Heart right ventricle (tissue), 16 donors: ENCODE measurements around the gene SLC2A9. TPM values are rescaled to one million over a fixed set of nuclear protein-coding genes. Genes with fewer than 3 reads are reported as not detected.

ENCODE experiments used
- ATAC-seq, 8 donors: fragments of 200-7000 bp; cut with Tn5 transposase; one replicate each; pipeline ENCODE4 v1.9.1; 2020; ENCODE audit warnings: mild to moderate bottlenecking in 8 of 8, moderate library complexity in 8 of 8, moderate number of reproducible peaks in 1 of 8
- DNase-seq, 2 donors: peaks; one replicate each; pipeline ENCODE4 v3.0.0-alpha.2; 2020
- H3K27ac ChIP-seq, 10 donors: fragments of 200-600 bp; sonication (generic) in 2 of 10; one replicate each; pipeline versions ENCODE4 v1.5.0 to v1.8.0; 2020 to 2022; ENCODE audit warnings: mild to moderate bottlenecking in 3 of 10
- H3K27me3 ChIP-seq, 7 donors: fragments of 200-600 bp; one replicate each; pipeline ENCODE4 v1.8.0; 2021 to 2022; ENCODE audit warnings: mild to moderate bottlenecking in 2 of 7
- H3K36me3 ChIP-seq, 9 donors: fragments of 200-600 bp; sonication (generic) in 1 of 9; one replicate each; pipeline versions ENCODE4 v1.5.0 to v1.8.0; 2020 to 2022; ENCODE audit warnings: mild to moderate bottlenecking in 2 of 9
- H3K4me1 ChIP-seq, 9 donors: fragments of 200-600 bp; sonication (generic) in 1 of 9; one replicate each; pipeline versions ENCODE4 v1.5.0 to v1.8.0; 2020 to 2022; ENCODE audit warnings: mild to moderate bottlenecking in 4 of 9
- H3K4me3 ChIP-seq, 10 donors: fragments of 200-600 bp; sonication (generic) in 2 of 10; one replicate each; pipeline versions ENCODE4 v1.5.0 to v1.8.0; 2020 to 2022; ENCODE audit warnings: mild to moderate bottlenecking in 7 of 10, moderate library complexity in 2 of 10
- H3K9me3 ChIP-seq, 11 donors: fragments of 200-600 bp in 10 of 11; sonication (generic) in 2 of 11; one replicate each; pipeline versions ENCODE4 v1.5.0 to v1.8.0; 2013 to 2022; ENCODE audit warnings: mild to moderate bottlenecking in 2 of 11, control low read depth in 1 of 11, moderate library complexity in 1 of 11
- WGBS, 2 donors: extraction: QIAGEN DNeasy Blood & Tissue Kit; methylation state at CpG; one replicate each; pipeline ENCODE4 v1.1.7; 2013; ENCODE audit warnings: inconsistent platforms in 1 of 2; 5-methylcytosine and 5-hydroxymethylcytosine counted together
- intact Hi-C, 10 donors: fragments of 100-400 bp; cut with DNase I; formaldehyde crosslinking; loops; one replicate each; pipeline versions ENCODE4 v1.11.1 to v1.14.2; 2022
- polyA plus RNA-seq, 2 donors: library from polyadenylated mRNA; stranded (reverse); fragments of 200-250 nt; gene quantifications; one replicate each; pipeline ENCODE4 v1.2.3, GENCODE V29; 2013
- total RNA-seq, 10 donors: library from RNA; stranded (reverse); fragmentation: NEBNext Ultra II Directional in 3 of 10; extraction: Animal tissue kit (Norgen Biotek cat#: 25700) in 3 of 10; gene quantifications; one replicate each; pipeline versions ENCODE4 v1.2.1 to v1.2.4, GENCODE V29; 2021 to 2023
- TF ChIP-seq, protein P1 (sequence below), 9 donors: fragments of 200-600 bp; sonication (generic) in 2 of 9; IDR thresholded peaks; one replicate each; pipeline versions ENCODE4 v1.5.0 to v1.8.0; 2021 to 2022; ENCODE audit warnings: antibody characterized with exemption in 9 of 9, mild to moderate bottlenecking in 5 of 9, moderate library complexity in 1 of 9
- donor health status: Arrhythmogenic right ventricular cardiomyopathy.
- donor health status: ischemic (EF 13 %, LVEDD 7.1; RV severe dilation, severe dysfunction).
- donor health status: healthy with polysubstance abuse.
- donor health status: DM: no; HTN: yes; CAD: no.
- donor health status: DM: no; HTN: no; CAD: no.
- donor health status: ischemic (EF 25% LVEDD 6.9; RV normal size, moderate dysfunction).
- donor health status: ischemic (EF 25% LVEDD 5.7; RV mildly dilated, moderate dysfunction).
- donor health status: healthy.
- donor health status: DM: yes; HTN: yes; CAD: no.
- donor health status: Ischemic cardiomyopathy.
- donor health status: ischemic (EF 35%, LVEDD 5.7; RV mildly dilated, moderate dysfunction).
- donor health status: nonischemic (EF 11% LVEDD 7.7; RV severe dilation, severe dysfunction).
- donor health status: DM: yes; HTN: yes; CAD: no.
- donor health status: PGD.
- donor health status: ischemic (EF 29% LVEDD 5.4; RV normal size, mild dysfunction).
- donor health status: nonischemic (EF 23%, LVEDD 6.1; RV moderate dilation, normal function).

Gene SLC2A9
- total and polyA plus RNA-seq, 12 donors, result 3.1 to 10.9 (median 5.5) TPM

DNA sequence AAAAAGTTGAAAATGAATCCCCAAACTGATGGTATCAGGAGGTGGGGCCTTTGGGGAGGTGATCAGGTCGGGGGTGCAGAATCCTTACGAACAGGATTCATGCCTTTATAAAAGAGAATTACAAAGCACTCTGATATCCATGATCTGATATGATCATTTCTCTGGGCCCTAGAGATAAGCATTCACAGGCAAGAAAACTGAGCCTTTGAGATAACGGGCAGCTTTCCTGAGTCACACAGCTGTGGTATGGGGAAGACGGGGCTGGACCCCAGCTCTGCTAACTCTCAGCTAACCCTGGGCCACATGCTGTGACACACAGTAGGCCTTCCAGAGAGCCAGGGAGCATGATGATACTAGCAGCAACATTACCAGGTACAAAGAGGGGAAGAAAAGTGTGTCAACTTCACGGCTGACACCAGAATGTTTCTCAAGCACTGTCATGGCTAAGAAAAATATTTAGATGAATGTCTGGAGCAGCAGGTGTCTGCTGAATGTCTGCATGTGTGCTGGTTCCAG, 85.1 kb downstream of the SLC2A9 start:
- Histone ChIP-seq H3K27ac (no peak overlapping the region), H3K27me3 (no peaks in the 10 kb centered on the region), H3K36me3 (no peaks in the 10 kb centered on the region), H3K4me1 (no peaks in the 10 kb centered on the region), H3K9me3 (no peaks in the 10 kb centered on the region), H3K4me3 (no peak overlapping the region)
- ATAC-seq, result no peak
- intact Hi-C loops, result no loop called here
- TF ChIP-seq, protein P1, sequence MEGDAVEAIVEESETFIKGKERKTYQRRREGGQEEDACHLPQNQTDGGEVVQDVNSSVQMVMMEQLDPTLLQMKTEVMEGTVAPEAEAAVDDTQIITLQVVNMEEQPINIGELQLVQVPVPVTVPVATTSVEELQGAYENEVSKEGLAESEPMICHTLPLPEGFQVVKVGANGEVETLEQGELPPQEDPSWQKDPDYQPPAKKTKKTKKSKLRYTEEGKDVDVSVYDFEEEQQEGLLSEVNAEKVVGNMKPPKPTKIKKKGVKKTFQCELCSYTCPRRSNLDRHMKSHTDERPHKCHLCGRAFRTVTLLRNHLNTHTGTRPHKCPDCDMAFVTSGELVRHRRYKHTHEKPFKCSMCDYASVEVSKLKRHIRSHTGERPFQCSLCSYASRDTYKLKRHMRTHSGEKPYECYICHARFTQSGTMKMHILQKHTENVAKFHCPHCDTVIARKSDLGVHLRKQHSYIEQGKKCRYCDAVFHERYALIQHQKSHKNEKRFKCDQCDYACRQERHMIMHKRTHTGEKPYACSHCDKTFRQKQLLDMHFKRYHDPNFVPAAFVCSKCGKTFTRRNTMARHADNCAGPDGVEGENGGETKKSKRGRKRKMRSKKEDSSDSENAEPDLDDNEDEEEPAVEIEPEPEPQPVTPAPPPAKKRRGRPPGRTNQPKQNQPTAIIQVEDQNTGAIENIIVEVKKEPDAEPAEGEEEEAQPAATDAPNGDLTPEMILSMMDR (IDR thresholded peaks at IDR 0.05), result no peak
- 77 to 78% methylated on average over 5 of the region's 5 CpGs for WGBS, 2 donors
- DNase-seq, result no peak

- WGBS, 2 donors, result 96 to 97% methylated on average over 1 of the region's 1 CpG
- TF ChIP-seq, protein P1 (IDR thresholded peaks at IDR 0.05), result no peak
- no peak for ATAC-seq
- Histone ChIP-seq H3K27me3 (no peaks in the 10 kb centered on the region), H3K4me1 (no peaks in the 10 kb centered on the region), H3K4me3 (no peak overlapping the region), H3K36me3 (no peaks in the 10 kb centered on the region), H3K9me3 (no peaks in the 10 kb centered on the region), H3K27ac (no peak overlapping the region)
- intact Hi-C loops, result no loop called here
- DNase-seq, result no peak
These were observed 87.3 kb downstream of the SLC2A9 start for GRCh38 chr4:9933956-9934355.

- TF ChIP-seq, protein P1 (IDR thresholded peaks at IDR 0.05), result no peak
- peak in 1 of 8 donors; percentile 53 for ATAC-seq
- intact Hi-C loops, result no loop called here
These were observed 88.1 kb downstream of the SLC2A9 start for GRCh38 chr4:9933184-9933583.

GRCh38 chr4:9932771-9933170, 88.5 kb downstream of the SLC2A9 start:
- intact Hi-C loops, result no loop called here
- H3K9me3 ChIP-seq, result no peaks in the 10 kb centered on the region
- DNase-seq (no peak), ATAC-seq (peak in 3 of 8 donors; percentile 44 to 69 (median 54))
- H3K4me1 ChIP-seq, result peaks cover 0 to 4% (median 0%) of the 10 kb centered on the region in 9 donors
- no peak overlapping the region for H3K27ac ChIP-seq
- H3K27me3 ChIP-seq, result no peaks in the 10 kb centered on the region
- 63 to 65% methylated on average over 4 of the region's 4 CpGs for WGBS, 2 donors
- H3K4me3 ChIP-seq, result no peak overlapping the region
- TF ChIP-seq, protein P1 (IDR thresholded peaks at IDR 0.05), result no peak
- no peaks in the 10 kb centered on the region for H3K36me3 ChIP-seq

More at GRCh38 chr4:9933184-9933583, 88.1 kb downstream of the SLC2A9 start:
- H3K9me3 ChIP-seq, result no peaks in the 10 kb centered on the region
- DNase-seq, result no peak
- H3K36me3 ChIP-seq, result no peaks in the 10 kb centered on the region
- H3K27me3 ChIP-seq, result no peaks in the 10 kb centered on the region
- no peak overlapping the region for H3K4me3 ChIP-seq
- H3K27ac ChIP-seq, result no peak overlapping the region
- no peaks in the 10 kb centered on the region for H3K4me1 ChIP-seq
- WGBS, 2 donors, result 81 to 87% methylated on average over 4 of the region's 4 CpGs
